HL-60 (cell line): ENCODE results near the gene LAMA3.

Experiments used
- POLR2AphosphoS5 ChIP-seq: IDR thresholded peaks from 2 replicates; pipeline ENCODE4 v1.6.1; 2012; ENCODE audit warnings: low read depth
- REST ChIP-seq: IDR thresholded peaks from 2 replicates; pipeline ENCODE4 v1.6.1; 2012; ENCODE audit warnings: low read depth; ENCODE audit not compliant: insufficient replicate concordance
- TF ChIP-seq, protein P1 (sequence below): IDR thresholded peaks from one replicate; pipeline ENCODE4 v1.5.1; 2011; ENCODE audit warnings: low read length, control low read depth, inconsistent platforms; ENCODE audit not compliant: insufficient read depth

GRCh38 chr18:23722646-23723045 is 33.4 kb downstream of the LAMA3 start:
- TF ChIP-seq, protein P1, sequence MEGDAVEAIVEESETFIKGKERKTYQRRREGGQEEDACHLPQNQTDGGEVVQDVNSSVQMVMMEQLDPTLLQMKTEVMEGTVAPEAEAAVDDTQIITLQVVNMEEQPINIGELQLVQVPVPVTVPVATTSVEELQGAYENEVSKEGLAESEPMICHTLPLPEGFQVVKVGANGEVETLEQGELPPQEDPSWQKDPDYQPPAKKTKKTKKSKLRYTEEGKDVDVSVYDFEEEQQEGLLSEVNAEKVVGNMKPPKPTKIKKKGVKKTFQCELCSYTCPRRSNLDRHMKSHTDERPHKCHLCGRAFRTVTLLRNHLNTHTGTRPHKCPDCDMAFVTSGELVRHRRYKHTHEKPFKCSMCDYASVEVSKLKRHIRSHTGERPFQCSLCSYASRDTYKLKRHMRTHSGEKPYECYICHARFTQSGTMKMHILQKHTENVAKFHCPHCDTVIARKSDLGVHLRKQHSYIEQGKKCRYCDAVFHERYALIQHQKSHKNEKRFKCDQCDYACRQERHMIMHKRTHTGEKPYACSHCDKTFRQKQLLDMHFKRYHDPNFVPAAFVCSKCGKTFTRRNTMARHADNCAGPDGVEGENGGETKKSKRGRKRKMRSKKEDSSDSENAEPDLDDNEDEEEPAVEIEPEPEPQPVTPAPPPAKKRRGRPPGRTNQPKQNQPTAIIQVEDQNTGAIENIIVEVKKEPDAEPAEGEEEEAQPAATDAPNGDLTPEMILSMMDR: no peak
- no peak for TF ChIP-seq POLR2AphosphoS5
- no peak for TF ChIP-seq REST
